Body of pancreas (tissue), 4 donors: ENCODE data around the gene LAT. TPM values are rescaled to one million over a fixed set of nuclear protein-coding genes. Genes with fewer than 3 reads are reported as not detected.

ENCODE experiments used
- ATAC-seq: fragments of 150-250 bp; one replicate; pipeline ENCODE4 v1.9.1; 2016
- DNase-seq, 4 donors: peaks; one replicate each; pipeline ENCODE4 v3.0.0-alpha.2; 2019
- H3K27ac ChIP-seq, 4 donors: fragments of 200-600 bp; sonication (generic); 1 replicate in 3 of 4; 2 replicates in 1 of 4; pipeline versions ENCODE4 v1.5.1 to v1.6.1; 2016 to 2019; ENCODE audit warnings: mild to moderate bottlenecking in 1 of 4, mixed read lengths in 1 of 4, moderate library complexity in 1 of 4
- H3K27me3 ChIP-seq, 2 donors: fragments of 200-600 bp; sonication (generic); one replicate each; pipeline ENCODE4 v1.6.0; 2016; ENCODE audit warnings: mild to moderate bottlenecking in 1 of 2
- H3K36me3 ChIP-seq, 2 donors: fragments of 200-600 bp; sonication (generic); replicated peaks in 1 of 2; 2 replicates each; pipeline ENCODE4 v1.5.1; 2016; ENCODE audit warnings: low read depth in 2 of 2; ENCODE audit not compliant: insufficient read depth in 1 of 2
- H3K4me1 ChIP-seq: fragments of 200-600 bp; sonication (generic); one replicate; pipeline ENCODE4 v1.6.0; 2016
- H3K4me3 ChIP-seq, 2 donors: fragments of 200-600 bp; sonication (generic); 1 replicate in 1 of 2; 2 replicates in 1 of 2; pipeline ENCODE4 v1.5.1; 2016 to 2019
- H3K9me3 ChIP-seq, 3 donors: fragments of 200-600 bp; sonication (generic); 1 replicate in 2 of 3; 2 replicates in 1 of 3; pipeline ENCODE4 v1.5.1; 2016
- POLR2A ChIP-seq, 3 donors: fragments of 450-650 bp; IDR thresholded peaks; one replicate each; pipeline ENCODE4 v1.6.1; 2016; ENCODE audit warnings: antibody characterized with exemption in 3 of 3, mild to moderate bottlenecking in 2 of 3
- WGBS, 2 donors: methylation state at CpG; one replicate each; pipeline ENCODE4 v1.1.5; 2017; 5-methylcytosine and 5-hydroxymethylcytosine counted together
- intact Hi-C: fragments of 100-400 bp; cut with DNase I; formaldehyde crosslinking; loops from one replicate; pipeline ENCODE4 v1.15.1; 2023
- total RNA-seq, 2 donors: library from RNA; depleted of rRNA; stranded (reverse); fragments of >200 nt; gene quantifications; one replicate each; pipeline ENCODE4 v1.1.0, GENCODE V29; 2016
- TF ChIP-seq, protein P1 (sequence below), 7 experiments: fragments of 450-650 bp in 4 of 7; fragments of 200-600 bp in 3 of 7; sonication (generic) in 3 of 7; IDR thresholded peaks; one replicate each; pipeline ENCODE4 v1.5.1; 2016 to 2019; ENCODE audit warnings: antibody characterized with exemption in 7 of 7

LAT gene
- total RNA-seq, 2 donors from 2014 or later, result 1.6 to 4.7 TPM

GRCh38 chr16:29025735-29026134, 40.9 kb downstream of the LAT start:
- Histone ChIP-seq H3K4me3 (no peak overlapping the region), H3K27me3 (no peaks in the 10 kb centered on the region), H3K4me1 (no peaks in the 10 kb centered on the region), H3K36me3 (no peaks in the 10 kb centered on the region), H3K27ac (no peak overlapping the region), H3K9me3 (no peaks in the 10 kb centered on the region)
- TF ChIP-seq POLR2A (IDR thresholded peaks at IDR 0.05), result no peak
- TF ChIP-seq, protein P1, sequence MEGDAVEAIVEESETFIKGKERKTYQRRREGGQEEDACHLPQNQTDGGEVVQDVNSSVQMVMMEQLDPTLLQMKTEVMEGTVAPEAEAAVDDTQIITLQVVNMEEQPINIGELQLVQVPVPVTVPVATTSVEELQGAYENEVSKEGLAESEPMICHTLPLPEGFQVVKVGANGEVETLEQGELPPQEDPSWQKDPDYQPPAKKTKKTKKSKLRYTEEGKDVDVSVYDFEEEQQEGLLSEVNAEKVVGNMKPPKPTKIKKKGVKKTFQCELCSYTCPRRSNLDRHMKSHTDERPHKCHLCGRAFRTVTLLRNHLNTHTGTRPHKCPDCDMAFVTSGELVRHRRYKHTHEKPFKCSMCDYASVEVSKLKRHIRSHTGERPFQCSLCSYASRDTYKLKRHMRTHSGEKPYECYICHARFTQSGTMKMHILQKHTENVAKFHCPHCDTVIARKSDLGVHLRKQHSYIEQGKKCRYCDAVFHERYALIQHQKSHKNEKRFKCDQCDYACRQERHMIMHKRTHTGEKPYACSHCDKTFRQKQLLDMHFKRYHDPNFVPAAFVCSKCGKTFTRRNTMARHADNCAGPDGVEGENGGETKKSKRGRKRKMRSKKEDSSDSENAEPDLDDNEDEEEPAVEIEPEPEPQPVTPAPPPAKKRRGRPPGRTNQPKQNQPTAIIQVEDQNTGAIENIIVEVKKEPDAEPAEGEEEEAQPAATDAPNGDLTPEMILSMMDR (IDR thresholded peaks at IDR 0.05), result no peak
- ATAC-seq (no peak), DNase-seq (no peak)
- WGBS, 2 donors, result 75 to 97% methylated on average over 2 to 4 of the region's 4 CpGs
- intact Hi-C loops, result no loop called here

- Histone ChIP-seq H3K27ac (no peak overlapping the region), H3K4me1 (no peaks in the 10 kb centered on the region), H3K4me3 (no peak overlapping the region), H3K9me3 (no peaks in the 10 kb centered on the region), H3K27me3 (no peaks in the 10 kb centered on the region), H3K36me3 (no peaks in the 10 kb centered on the region)
- no peak for TF ChIP-seq POLR2A (IDR thresholded peaks at IDR 0.05)
- TF ChIP-seq, protein P1 (IDR thresholded peaks at IDR 0.05), result no peak
- ATAC-seq (no peak), DNase-seq (no peak)
- WGBS, 2 donors, result 50 to 60% methylated on average over 5 to 7 of the region's 7 CpGs
- intact Hi-C loops, result no loop called here
Measured at GRCh38 chr16:29028457-29029167, 43.8 kb downstream of the LAT start.

DNA sequence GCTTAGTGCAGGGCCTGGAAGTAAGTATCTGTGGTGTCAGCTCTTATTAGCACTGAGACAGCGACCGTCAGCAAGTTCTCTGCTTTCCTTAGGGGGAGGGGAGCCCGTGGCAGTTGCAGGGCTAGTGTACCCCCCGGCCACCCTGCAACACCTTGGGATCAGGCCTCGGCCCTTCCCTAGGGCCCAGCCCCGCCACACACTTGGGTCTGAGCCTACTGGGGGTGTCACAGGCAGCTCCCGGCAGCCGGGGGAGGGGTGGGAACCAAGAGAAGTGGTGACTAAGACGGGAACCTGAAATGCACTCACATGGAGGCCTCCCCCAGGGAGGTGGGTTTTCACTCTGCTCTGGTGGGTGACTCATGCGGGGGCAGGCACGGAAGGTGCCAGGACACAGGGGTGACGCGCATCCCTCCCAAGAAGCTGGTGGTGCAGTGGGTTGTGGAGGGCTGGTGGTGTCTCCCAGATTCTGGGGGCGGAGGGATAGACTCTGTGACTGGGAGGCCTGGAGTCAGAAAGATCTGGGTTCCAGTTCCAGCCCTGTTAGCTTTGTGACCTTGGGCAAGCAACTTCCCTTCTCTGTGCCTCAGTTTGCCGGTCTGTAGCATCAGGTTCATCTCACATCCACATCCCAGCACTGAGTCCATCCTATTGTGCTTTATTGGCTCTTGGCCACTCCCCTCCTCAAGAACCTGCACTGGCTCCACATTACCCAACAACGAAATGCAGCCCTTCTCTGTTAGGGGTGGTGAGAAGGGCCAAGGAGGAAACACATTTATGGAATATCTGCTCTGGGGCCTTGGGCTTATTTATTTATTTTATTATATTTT, 44.5 kb downstream of the LAT start:
- ATAC-seq, result peak; percentile 6
- DNase-seq, result peak in 1 of 4 donors; percentile 12
- Histone ChIP-seq H3K9me3 (no peaks in the 10 kb centered on the region), H3K4me1 (no peaks in the 10 kb centered on the region), H3K27me3 (no peaks in the 10 kb centered on the region), H3K36me3 (no peaks in the 10 kb centered on the region), H3K27ac (no peak overlapping the region), H3K4me3 (no peak overlapping the region)
- TF ChIP-seq, protein P1 (IDR thresholded peaks at IDR 0.05), result no peak
- no peak for TF ChIP-seq POLR2A (IDR thresholded peaks at IDR 0.05)
- intact Hi-C loops, result no loop called here
- 44 to 47% methylated on average over 5 to 15 of the region's 16 CpGs for WGBS, 2 donors

GRCh38 chr16:29030086-29030840, 45.4 kb downstream of the LAT start:
- intact Hi-C loops, result no loop called here
- no peak for DNase-seq
- Histone ChIP-seq H3K36me3 (no peaks in the 10 kb centered on the region), H3K4me3 (no peak overlapping the region), H3K4me1 (no peaks in the 10 kb centered on the region), H3K27ac (no peak overlapping the region), H3K27me3 (no peaks in the 10 kb centered on the region), H3K9me3 (no peaks in the 10 kb centered on the region)
- WGBS, 2 donors, result 58% methylated on average over 8 of the region's 8 CpGs
- no peak for ATAC-seq
- no peak for TF ChIP-seq POLR2A (IDR thresholded peaks at IDR 0.05)
- TF ChIP-seq, protein P1 (IDR thresholded peaks at IDR 0.05), result no peak

Other genes starting within 250 kb of the LAT start
- 1 to 10 TPM in 1 of 2 donors, not detected in 1; 6.7 TPM for gene NPIPB9, start 233.3 kb upstream of the LAT start, total RNA-seq
- 100 to 1,000 TPM in 1 of 2 donors, 10 to 100 TPM in 1; 40.2 to 129 TPM for gene ATXN2L, start 162.1 kb upstream of the LAT start, total RNA-seq
- gene TUFM, start 138.7 kb upstream of the LAT start, total RNA-seq, result 100 to 1,000 TPM in 1 of 2 donors, 10 to 100 TPM in 1; 93.4 to 103 TPM
- gene SH2B1, start 121.2 kb upstream of the LAT start, total RNA-seq, result 10 to 100 TPM; 21.5 to 77.1 TPM
- gene ATP2A1, start 106.6 kb upstream of the LAT start, total RNA-seq, result not detected
- 100 to 1,000 TPM in 1 of 2 donors, 10 to 100 TPM in 1; 27.2 to 118 TPM for gene RABEP2, start 59.8 kb upstream of the LAT start, total RNA-seq
- not detected for gene CD19, start 53.1 kb upstream of the LAT start, total RNA-seq
- 10 to 100 TPM; 20.0 to 65.6 TPM for gene NFATC2IP, start 34.1 kb upstream of the LAT start, total RNA-seq
- 10 to 100 TPM; 11.2 to 23.1 TPM for gene SPNS1, start 10.3 kb upstream of the LAT start, total RNA-seq